ENCODE data around the gene SCN3B.

SCN3B gene

DNA sequence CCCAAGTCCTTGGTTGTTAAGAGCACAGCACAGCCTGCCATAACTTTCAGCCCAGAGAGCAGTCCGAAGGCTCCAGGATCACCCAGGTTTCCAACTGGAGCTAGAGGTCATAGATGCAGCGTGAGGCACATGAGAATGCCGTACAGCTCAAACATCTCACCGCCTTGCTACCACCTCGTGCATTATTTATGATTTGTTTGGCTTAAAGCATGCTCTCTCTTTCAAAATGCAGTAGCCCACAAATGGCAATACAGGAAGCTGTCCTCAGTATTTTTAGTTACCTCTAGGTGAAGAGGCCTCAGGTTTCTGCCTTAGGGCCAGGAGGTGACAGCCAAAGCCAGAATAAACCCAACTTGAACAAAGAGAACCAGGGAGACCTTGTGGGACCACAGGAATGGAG is 14.4 kb downstream of the SCN3B start (continued):
- TF ChIP-seq ZBTB6 (tag by site-specific recombination; IDR thresholded peaks at IDR 0.05) (no peak), ZNF510 (tag by site-specific recombination; IDR thresholded peaks at IDR 0.05; ENCODE audit: insufficient replicate concordance) (no peak), ZNF211 (tag by site-specific recombination; IDR thresholded peaks at IDR 0.05; ENCODE audit: low read depth) (no peak), HOXD13 (CRISPR knock-in tag; IDR thresholded peaks at IDR 0.05; ENCODE audit: borderline replicate concordance) (no peak), GLIS2 (tag by site-specific recombination; IDR thresholded peaks at IDR 0.05) (no peak), ZNF37A (tag by site-specific recombination; IDR thresholded peaks at IDR 0.05) (no peak), ZNF112 (tag by site-specific recombination; IDR thresholded peaks at IDR 0.05) (no peak), PATZ1 (tag by site-specific recombination; IDR thresholded peaks at IDR 0.05) (no peak)

GRCh38 chr11:123630126-123630608 is 24.3 kb downstream of the SCN3B start:
- Histone ChIP-seq H3K4me3 (ENCODE audit: low read depth, low read length) (no peak overlapping the region), H3K9me3 (ENCODE audit: control insufficient read depth, insufficient read depth, low read depth, low read length) (no peaks in the 10 kb centered on the region), H3K27ac (ENCODE audit: extremely low read depth, low read depth, low read length) (no peak overlapping the region), H3K4me1 (ENCODE audit: control insufficient read depth, insufficient read depth, low read length) (no peaks in the 10 kb centered on the region), H3K36me3 (ENCODE audit: control insufficient read depth in 2 of 2, insufficient read depth in 1 of 2, low read length in 2 of 2) (peaks cover 0 to 8% of the 10 kb centered on the region in 2 experiments; a peak in 1 of 3 replicates)
- POLR2A ChIA-PET, result no interaction called here
- CTCF ChIA-PET, result interaction anchor here (0.8 to 1.4 kb wide), 2 partner anchors 12 to 50 kb away, joined by 3 to 6 read pairs; no protein-coding TSS in a partner anchor
- TF ChIP-seq OVOL3 (tag by site-specific recombination; IDR thresholded peaks at IDR 0.05) (no peak), ZNF157 (tag by site-specific recombination; IDR thresholded peaks at IDR 0.05) (no peak), ZNF280C (tag by site-specific recombination; IDR thresholded peaks at IDR 0.05) (no peak), ZNF76 (tag by site-specific recombination; IDR thresholded peaks at IDR 0.05; ENCODE audit: borderline replicate concordance, low read depth) (no peak), ZNF18 (tag by site-specific recombination; IDR thresholded peaks at IDR 0.05) (no peak), ZNF138 (tag by site-specific recombination; IDR thresholded peaks at IDR 0.05; ENCODE audit: borderline replicate concordance) (no peak), ZNF645 (tag by site-specific recombination; IDR thresholded peaks at IDR 0.05) (no peak), ZNF521 (tag by site-specific recombination; IDR thresholded peaks at IDR 0.05) (no peak), ZSCAN5A (tag by site-specific recombination; IDR thresholded peaks at IDR 0.05) (no peak)
- TF ChIP-seq, protein P1, sequence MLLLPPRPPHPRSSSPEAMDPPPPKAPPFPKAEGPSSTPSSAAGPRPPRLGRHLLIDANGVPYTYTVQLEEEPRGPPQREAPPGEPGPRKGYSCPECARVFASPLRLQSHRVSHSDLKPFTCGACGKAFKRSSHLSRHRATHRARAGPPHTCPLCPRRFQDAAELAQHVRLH (tag by site-specific recombination; IDR thresholded peaks at IDR 0.05), result no peak
- TF ChIP-seq, protein P2, sequence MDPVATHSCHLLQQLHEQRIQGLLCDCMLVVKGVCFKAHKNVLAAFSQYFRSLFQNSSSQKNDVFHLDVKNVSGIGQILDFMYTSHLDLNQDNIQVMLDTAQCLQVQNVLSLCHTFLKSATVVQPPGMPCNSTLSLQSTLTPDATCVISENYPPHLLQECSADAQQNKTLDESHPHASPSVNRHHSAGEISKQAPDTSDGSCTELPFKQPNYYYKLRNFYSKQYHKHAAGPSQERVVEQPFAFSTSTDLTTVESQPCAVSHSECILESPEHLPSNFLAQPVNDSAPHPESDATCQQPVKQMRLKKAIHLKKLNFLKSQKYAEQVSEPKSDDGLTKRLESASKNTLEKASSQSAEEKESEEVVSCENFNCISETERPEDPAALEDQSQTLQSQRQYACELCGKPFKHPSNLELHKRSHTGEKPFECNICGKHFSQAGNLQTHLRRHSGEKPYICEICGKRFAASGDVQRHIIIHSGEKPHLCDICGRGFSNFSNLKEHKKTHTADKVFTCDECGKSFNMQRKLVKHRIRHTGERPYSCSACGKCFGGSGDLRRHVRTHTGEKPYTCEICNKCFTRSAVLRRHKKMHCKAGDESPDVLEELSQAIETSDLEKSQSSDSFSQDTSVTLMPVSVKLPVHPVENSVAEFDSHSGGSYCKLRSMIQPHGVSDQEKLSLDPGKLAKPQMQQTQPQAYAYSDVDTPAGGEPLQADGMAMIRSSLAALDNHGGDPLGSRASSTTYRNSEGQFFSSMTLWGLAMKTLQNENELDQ (tag by site-specific recombination; IDR thresholded peaks at IDR 0.05; ENCODE audit: low read depth), result no peak
- TF ChIP-seq, protein P3, sequence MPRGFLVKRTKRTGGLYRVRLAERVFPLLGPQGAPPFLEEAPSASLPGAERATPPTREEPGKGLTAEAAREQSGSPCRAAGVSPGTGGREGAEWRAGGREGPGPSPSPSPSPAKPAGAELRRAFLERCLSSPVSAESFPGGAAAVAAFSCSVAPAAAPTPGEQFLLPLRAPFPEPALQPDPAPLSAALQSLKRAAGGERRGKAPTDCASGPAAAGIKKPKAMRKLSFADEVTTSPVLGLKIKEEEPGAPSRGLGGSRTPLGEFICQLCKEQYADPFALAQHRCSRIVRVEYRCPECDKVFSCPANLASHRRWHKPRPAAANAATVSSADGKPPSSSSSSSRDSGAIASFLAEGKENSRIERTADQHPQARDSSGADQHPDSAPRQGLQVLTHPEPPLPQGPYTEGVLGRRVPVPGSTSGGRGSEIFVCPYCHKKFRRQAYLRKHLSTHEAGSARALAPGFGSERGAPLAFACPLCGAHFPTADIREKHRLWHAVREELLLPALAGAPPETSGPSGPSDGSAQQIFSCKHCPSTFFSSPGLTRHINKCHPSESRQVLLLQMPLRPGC (tag by site-specific recombination; IDR thresholded peaks at IDR 0.05), result no peak

All from HEK293 (cell line).